NCI-H345 treated with DMSO at 0.1 percent for 48 hours (cell line): ENCODE results near the gene GPR18.

ENCODE experiments used
- DNase-seq: peaks from one replicate; lab custom pipeline; 2025; ENCODE audit not compliant: unreplicated experiment; lab: John Stamatoyannopoulos, UW

GPR18 gene

GRCh38 chr13:99258210-99258860 is at the start of gene GPR18:
TSS of gene GPR18 (minus strand) at chr13:99258379. CDS start at chr13:99255872, 2,507 bp downstream.
- DNase-seq = no peak

- no peak for DNase-seq
Measured at GRCh38 chr13:99307648-99308339, 49.6 kb upstream of the GPR18 start.

GRCh38 chr13:99307247-99307646 is 49.1 kb upstream of the GPR18 start, which contains the start of gene GPR183:
TSS of gene GPR183 (minus strand) at chr13:99307399. CDS start at chr13:99296145, 11,254 bp downstream.
- no peak for DNase-seq

GRCh38 chr13:99305566-99305965 is 47.4 kb upstream of the GPR18 start:
- no peak for DNase-seq

GRCh38 chr13:99305158-99305557 is 47.0 kb upstream of the GPR18 start:
- no peak for DNase-seq

- DNase-seq = no peak
Measured at GRCh38 chr13:99304541-99304940, 46.4 kb upstream of the GPR18 start.

- DNase-seq = no peak
Measured at GRCh38 chr13:99303863-99304521, 45.8 kb upstream of the GPR18 start.

GRCh38 chr13:99302637-99303505 is 44.7 kb upstream of the GPR18 start:
- no peak for DNase-seq

- no peak for DNase-seq
Measured at GRCh38 chr13:99301913-99302636, 43.9 kb upstream of the GPR18 start.

GRCh38 chr13:99301056-99301838 is 43.1 kb upstream of the GPR18 start:
- no peak for DNase-seq

GRCh38 chr13:99299920-99300341 is 41.8 kb upstream of the GPR18 start:
- DNase-seq = no peak

GRCh38 chr13:99299256-99299919 is 41.2 kb upstream of the GPR18 start:
- DNase-seq = no peak

- no peak for DNase-seq
Measured at GRCh38 chr13:99298056-99298455, 39.9 kb upstream of the GPR18 start.

- DNase-seq = no peak
Measured at GRCh38 chr13:99297331-99297730, 39.2 kb upstream of the GPR18 start.

GRCh38 chr13:99296398-99296797 is 38.2 kb upstream of the GPR18 start:
- DNase-seq = no peak

- no peak for DNase-seq
Measured at GRCh38 chr13:99295488-99296252, 37.5 kb upstream of the GPR18 start.

- no peak for DNase-seq
Measured at GRCh38 chr13:99294958-99295357, 36.8 kb upstream of the GPR18 start.

- DNase-seq = no peak
Measured at GRCh38 chr13:99294198-99294597, 36.0 kb upstream of the GPR18 start.
